ENCODE data around the gene HMCN2.

The HMCN2 gene

GRCh38 chr9:130429381-130429780, 163.8 kb downstream of the HMCN2 start:
- no peak for DNase-seq
- no peak overlapping the region for H3K4me3 Mint-ChIP-seq
- TF ChIP-seq CTCF (IDR thresholded peaks at IDR 0.05): no peak
- H3K27ac Mint-ChIP-seq: no peak overlapping the region
- peaks cover 31% of the 10 kb centered on the region for H3K27me3 Mint-ChIP-seq (ENCODE audit: low read depth, poor library complexity)
- peaks cover 4% of the 10 kb centered on the region for H3K9me3 Mint-ChIP-seq
- peaks cover 50% of the 10 kb centered on the region for H3K4me1 Mint-ChIP-seq
- no peaks in the 10 kb centered on the region for H3K36me3 Mint-ChIP-seq (ENCODE audit: low read depth)

- H3K36me3 Mint-ChIP-seq (ENCODE audit: low read depth): no peaks in the 10 kb centered on the region
- no peak for DNase-seq
- H3K4me3 Mint-ChIP-seq: no peak overlapping the region
- H3K27me3 Mint-ChIP-seq (ENCODE audit: low read depth, poor library complexity): peaks cover 36% of the 10 kb centered on the region
- H3K27ac Mint-ChIP-seq: no peak overlapping the region
- peaks cover 50% of the 10 kb centered on the region for H3K4me1 Mint-ChIP-seq
- H3K9me3 Mint-ChIP-seq: peaks cover 4% of the 10 kb centered on the region
- no peak for TF ChIP-seq CTCF (IDR thresholded peaks at IDR 0.05)
These were observed 164.3 kb downstream of the HMCN2 start for GRCh38 chr9:130429831-130430230.

GRCh38 chr9:130430232-130430631, 164.7 kb downstream of the HMCN2 start:
- Mint-ChIP-seq H3K27ac (no peak overlapping the region), H3K4me1 (peaks cover 46% of the 10 kb centered on the region), H3K27me3 (ENCODE audit: low read depth, poor library complexity) (peaks cover 40% of the 10 kb centered on the region), H3K4me3 (no peak overlapping the region), H3K9me3 (peaks cover 4% of the 10 kb centered on the region), H3K36me3 (ENCODE audit: low read depth) (no peaks in the 10 kb centered on the region)
- no peak for DNase-seq
- no peak for TF ChIP-seq CTCF (IDR thresholded peaks at IDR 0.05)

DNA sequence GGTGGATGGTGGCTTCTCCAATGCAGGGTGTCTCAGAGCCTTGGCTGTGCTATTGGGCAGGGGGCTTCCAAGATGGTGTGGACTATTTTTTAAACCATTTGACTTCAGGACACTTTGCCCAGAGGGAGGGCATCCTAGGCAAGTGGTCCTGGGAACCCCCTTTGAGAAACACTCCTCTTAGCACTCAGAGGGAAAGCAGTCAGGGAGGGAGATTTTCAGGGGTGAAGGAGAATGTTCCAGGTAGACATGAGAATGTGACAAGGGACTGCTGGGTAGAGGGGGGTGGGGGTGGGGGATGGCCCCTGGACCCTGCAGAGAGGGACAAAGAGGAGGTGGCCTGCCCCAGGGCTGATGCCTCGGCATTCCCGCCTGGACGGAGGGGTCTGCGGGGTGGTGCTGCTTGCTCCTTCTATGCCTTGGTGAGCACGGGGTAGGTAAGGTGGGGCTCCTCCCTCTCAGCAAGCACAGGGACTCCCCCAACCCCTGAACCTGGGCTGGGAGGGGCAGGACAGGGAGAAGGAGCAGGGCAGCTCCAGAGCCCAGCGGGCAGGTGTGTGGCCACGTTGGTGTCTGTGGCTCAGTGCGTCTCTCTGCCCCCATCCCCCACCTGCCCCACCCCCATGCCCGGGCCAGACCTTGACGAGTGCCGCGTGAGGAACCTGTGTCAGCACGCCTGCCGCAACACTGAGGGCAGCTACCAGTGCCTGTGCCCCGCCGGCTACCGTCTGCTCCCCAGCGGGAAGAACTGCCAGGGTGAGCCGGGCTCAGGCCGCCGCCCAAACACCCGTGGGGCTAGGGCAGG, 165.4 kb downstream of the HMCN2 start:
- Mint-ChIP-seq H3K27ac (no peak overlapping the region), H3K4me3 (no peak overlapping the region), H3K4me1 (peaks cover 43% of the 10 kb centered on the region), H3K9me3 (peaks cover 4% of the 10 kb centered on the region), H3K36me3 (ENCODE audit: low read depth) (no peaks in the 10 kb centered on the region), H3K27me3 (ENCODE audit: low read depth, poor library complexity) (peaks cover 46% of the 10 kb centered on the region)
- DNase-seq: no peak
- no peak for TF ChIP-seq CTCF (IDR thresholded peaks at IDR 0.05)

DNA sequence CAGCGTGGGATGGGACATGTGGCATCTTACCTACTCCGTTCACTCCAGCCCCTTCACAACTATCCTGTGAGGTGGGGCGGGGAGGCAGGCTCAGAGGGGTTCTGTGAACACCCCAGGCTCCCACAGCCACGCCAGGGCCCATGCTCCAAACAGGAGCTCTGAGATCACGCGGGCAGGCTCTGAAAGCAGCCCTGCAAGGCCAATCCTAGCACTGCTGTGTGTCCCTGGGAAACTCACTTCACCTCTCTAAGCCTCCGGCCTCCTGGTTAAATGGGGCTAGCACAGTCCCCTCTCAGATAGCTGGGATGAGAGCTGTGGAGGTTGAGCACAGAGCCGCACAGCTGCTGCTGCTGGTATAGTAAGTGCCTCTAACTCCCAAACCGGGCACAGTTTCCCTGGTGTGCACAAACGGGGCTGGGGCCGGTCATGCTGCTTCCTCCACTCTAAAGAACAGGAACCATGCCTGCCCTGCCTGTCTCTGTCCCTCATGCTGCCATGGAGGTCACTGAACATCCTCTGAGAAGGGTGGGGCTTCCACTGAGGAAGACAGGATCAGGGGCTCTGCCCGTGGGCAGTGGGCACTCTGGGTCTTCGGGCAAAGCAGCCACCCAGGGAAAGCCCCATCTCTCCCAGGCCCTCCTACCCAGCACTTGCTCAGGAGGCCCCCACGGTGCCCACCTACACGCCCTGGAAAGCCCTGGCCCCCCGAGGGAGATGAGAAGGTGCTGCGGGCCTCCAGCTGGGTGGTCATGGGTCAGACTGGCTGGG, 166.2 kb downstream of the HMCN2 start:
- Mint-ChIP-seq H3K27ac (no peak overlapping the region), H3K4me3 (no peak overlapping the region)

More for the DNA sequence above, 166.2 kb downstream of the HMCN2 start:
- Mint-ChIP-seq H3K27me3 (ENCODE audit: low read depth, poor library complexity) (peaks cover 53% of the 10 kb centered on the region), H3K36me3 (ENCODE audit: low read depth) (no peaks in the 10 kb centered on the region), H3K9me3 (peaks cover 4% of the 10 kb centered on the region), H3K4me1 (peaks cover 35% of the 10 kb centered on the region)
- no peak for DNase-seq
- no peak for TF ChIP-seq CTCF (IDR thresholded peaks at IDR 0.05)

Measured in nephron progenitor cell (in vitro differentiated cells).